Measurements from ENCODE around the gene TBC1D4.

GRCh38 chr13:75447493-75447892, 34.5 kb downstream of the TBC1D4 start:
- TF ChIP-seq CTCF (IDR thresholded peaks at IDR 0.05), result no peak
- no peak for TF ChIP-seq POLR2A (IDR thresholded peaks at IDR 0.05)

Measured in esophagus squamous epithelium (tissue), 4 donors.